ENCODE results near the gene C3orf18. TPM values are rescaled to one million over a fixed set of nuclear protein-coding genes. Genes with fewer than 3 reads are reported as not detected.

C3orf18 gene
- polyA plus RNA-seq, 1 of the 3 experiments (the other 2 are of a cell fraction), result 19.7 TPM

DNA sequence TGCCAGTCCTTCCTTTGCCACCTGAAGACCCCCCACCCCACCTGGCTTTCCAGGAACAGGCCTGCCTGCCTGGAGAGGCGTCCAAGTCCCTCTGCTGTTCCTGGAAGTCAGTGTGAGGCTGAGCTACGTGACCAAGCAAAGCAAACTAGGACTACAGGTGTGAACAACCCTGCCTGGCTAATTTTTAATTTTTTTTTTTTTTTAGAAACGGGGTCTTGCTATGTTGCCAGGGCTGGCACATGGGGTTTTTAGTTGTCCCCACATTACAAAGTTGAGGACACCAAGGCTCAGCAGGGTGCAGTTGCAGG lies 19.2 kb upstream of the C3orf18 start:
- H3K36me3 ChIP-seq (replicated peaks in 1 of 2; ENCODE audit: control insufficient read depth in 1 of 2, insufficient read depth in 2 of 2, low read length in 1 of 2), result peaks cover 0 to 10% of the 10 kb centered on the region in 2 experiments
- H3F3A ChIP-seq (replicated peaks; ENCODE audit: insufficient read depth), result peaks cover 3% of the 10 kb centered on the region
- ChIA-PET POLR2A (no interaction called here), CTCF (interaction anchor here (1.2 to 5.3 kb wide), 3 partner anchors 11 to 27 kb away, joined by 5 to 63 read pairs (median 24); partner anchors contain the start of genes CISH and MAPKAPK3)
- peaks cover 0 to 2% of the 10 kb centered on the region in 2 experiments; a peak in 1 of 4 replicates for H3K4me1 ChIP-seq (ENCODE audit: control insufficient read depth in 1 of 2, insufficient read depth in 2 of 2, low read depth in 1 of 2, low read length in 1 of 2)
- H3K27me3 ChIP-seq (ENCODE audit: insufficient read depth), result no peaks in the 10 kb centered on the region
- H3K9me3 ChIP-seq, result no peaks in the 10 kb centered on the region
- H2AFZ ChIP-seq (ENCODE audit: low read depth), result no peak overlapping the region
- H3K9ac ChIP-seq, result no peak overlapping the region
- H3K27ac ChIP-seq (ENCODE audit: low read depth in 2 of 2, low read length in 1 of 2), result no peak overlapping the region
- TF ChIP-seq POLR2AphosphoS5 (IDR thresholded peaks at IDR 0.05; ENCODE audit: low read depth, low read length) (no peak), TAF1 (IDR thresholded peaks at IDR 0.05; ENCODE audit: borderline replicate concordance, low read depth, low read length) (no peak), SIN3A (IDR thresholded peaks at IDR 0.05; ENCODE audit: borderline replicate concordance, low read depth, low read length) (no peak), GABPA (IDR thresholded peaks at IDR 0.05; ENCODE audit: low read depth) (no peak), TEAD4 (IDR thresholded peaks at IDR 0.05; ENCODE audit: borderline replicate concordance, insufficient read depth) (no peak)
- DNase-seq, result no peak
- H3K4me2 ChIP-seq, result no peak overlapping the region
- WGBS (ENCODE audit: low lambda C conversion rate), result 78% methylated on average over 3 of the region's 3 CpGs
- H4K20me1 ChIP-seq (ENCODE audit: insufficient read depth), result no peaks in the 10 kb centered on the region
- H3K9me2 ChIP-seq, result no peaks in the 10 kb centered on the region
- H3K79me2 ChIP-seq (ENCODE audit: insufficient read depth), result no peaks in the 10 kb centered on the region
- no peak overlapping the region for H3K4me3 ChIP-seq (ENCODE audit: low read depth in 2 of 2, low read length in 1 of 2)

DNA sequence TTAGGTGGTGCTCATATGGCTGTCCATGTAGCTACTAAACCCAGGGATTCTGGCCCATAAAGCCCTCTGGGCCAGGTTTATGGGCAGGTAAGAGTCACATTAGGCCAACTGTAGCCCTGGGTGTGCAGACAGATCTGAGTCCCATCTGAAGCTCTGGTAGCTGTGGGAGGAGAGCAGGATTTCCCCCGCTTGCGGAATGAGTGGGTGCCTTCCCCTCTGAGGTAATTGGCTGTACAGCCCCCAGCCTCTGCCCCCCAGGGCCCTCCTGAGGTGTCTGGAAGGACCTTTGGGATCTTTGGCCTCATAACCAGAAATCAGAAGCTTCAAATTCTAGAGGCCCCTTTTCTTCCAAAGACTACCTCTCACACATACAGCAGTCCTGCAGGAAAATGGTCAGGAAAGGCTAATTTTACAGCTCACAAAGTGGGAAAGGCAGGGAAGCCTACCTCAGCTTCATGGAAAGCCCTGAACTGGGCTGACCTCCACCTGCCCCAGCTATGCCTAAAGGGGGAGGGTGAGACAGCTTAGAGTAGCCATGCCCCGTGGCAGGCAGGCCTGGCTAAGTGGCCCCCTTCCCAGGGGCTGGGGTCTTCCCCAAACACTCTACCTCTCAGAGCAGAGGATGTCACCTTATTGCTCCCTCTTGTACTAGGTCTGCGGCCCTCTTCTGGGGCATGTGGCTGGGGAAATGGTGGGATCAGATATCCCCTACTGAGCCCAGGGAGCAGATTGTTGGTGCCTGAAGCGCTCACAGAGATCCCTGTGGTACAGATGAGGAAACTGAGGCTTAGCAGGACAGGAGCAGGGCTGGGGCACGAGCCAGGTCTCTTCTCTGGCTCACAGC lies 18.6 kb upstream of the C3orf18 start:
- Histone ChIP-seq H3K9ac (no peak overlapping the region), H2AFZ (ENCODE audit: low read depth) (no peak overlapping the region), H3K79me2 (ENCODE audit: insufficient read depth) (no peaks in the 10 kb centered on the region), H3F3A (replicated peaks; ENCODE audit: insufficient read depth) (peaks cover 3% of the 10 kb centered on the region), H3K27ac (ENCODE audit: low read depth in 2 of 2, low read length in 1 of 2) (no peak overlapping the region), H3K4me3 (ENCODE audit: low read depth in 2 of 2, low read length in 1 of 2) (no peak overlapping the region), H4K20me1 (ENCODE audit: insufficient read depth) (no peaks in the 10 kb centered on the region), H3K27me3 (ENCODE audit: insufficient read depth) (no peaks in the 10 kb centered on the region), H3K36me3 (replicated peaks in 1 of 2; ENCODE audit: control insufficient read depth in 1 of 2, insufficient read depth in 2 of 2, low read length in 1 of 2) (peaks cover 0 to 12% of the 10 kb centered on the region in 2 experiments), H3K4me2 (no peak overlapping the region), H3K9me3 (no peaks in the 10 kb centered on the region), H3K4me1 (ENCODE audit: control insufficient read depth in 1 of 2, insufficient read depth in 2 of 2, low read depth in 1 of 2, low read length in 1 of 2) (peaks cover 0 to 2% of the 10 kb centered on the region in 2 experiments; a peak in 1 of 4 replicates), H3K9me2 (no peaks in the 10 kb centered on the region)
- POLR2A ChIA-PET, result interaction anchor here (1.1 kb wide), 1 partner anchor 17 kb away, joined by 3 read pairs; the partner anchor contains the start of gene HEMK1
- DNase-seq, result no peak
- CTCF ChIA-PET, result interaction anchor here (1.2 to 5.3 kb wide), 4 partner anchors 8 to 28 kb away, joined by 4 to 63 read pairs (median 14); partner anchors contain the start of genes CISH and MAPKAPK3
- WGBS (ENCODE audit: low lambda C conversion rate), result 83% methylated on average over 1 of the region's 6 CpGs
- TF ChIP-seq FOSL2 (IDR thresholded peaks at IDR 0.05; ENCODE audit: borderline replicate concordance, low read depth) (no peak), TCF12 (IDR thresholded peaks at IDR 0.05) (no peak), YY1 (IDR thresholded peaks at IDR 0.05; ENCODE audit: low read depth) (no peak), ELF1 (IDR thresholded peaks at IDR 0.05) (no peak), FOXM1 (IDR thresholded peaks at IDR 0.05; ENCODE audit: low read depth) (no peak), RAD21 (IDR thresholded peaks at IDR 0.05; ENCODE audit: low read length) (no peak), EZH2phosphoT487 (IDR thresholded peaks at IDR 0.05; ENCODE audit: borderline replicate concordance, low read depth) (no peak), POLR2AphosphoS5 (IDR thresholded peaks at IDR 0.05; ENCODE audit: low read depth, low read length) (no peak), NRF1 (IDR thresholded peaks at IDR 0.05; ENCODE audit: low read depth, low read length) (no peak), GATA2 (CRISPR knock-in tag; IDR thresholded peaks at IDR 0.05) (no peak), SIN3A (IDR thresholded peaks at IDR 0.05; ENCODE audit: borderline replicate concordance, low read depth, low read length) (no peak), EP300 (IDR thresholded peaks at IDR 0.05; ENCODE audit: borderline replicate concordance in 1 of 2, low read depth in 1 of 2, low read length in 1 of 2) (no peak), SMC3 (IDR thresholded peaks at IDR 0.05; ENCODE audit: low read depth, low read length) (no peak)
- TF ChIP-seq, protein P1, sequence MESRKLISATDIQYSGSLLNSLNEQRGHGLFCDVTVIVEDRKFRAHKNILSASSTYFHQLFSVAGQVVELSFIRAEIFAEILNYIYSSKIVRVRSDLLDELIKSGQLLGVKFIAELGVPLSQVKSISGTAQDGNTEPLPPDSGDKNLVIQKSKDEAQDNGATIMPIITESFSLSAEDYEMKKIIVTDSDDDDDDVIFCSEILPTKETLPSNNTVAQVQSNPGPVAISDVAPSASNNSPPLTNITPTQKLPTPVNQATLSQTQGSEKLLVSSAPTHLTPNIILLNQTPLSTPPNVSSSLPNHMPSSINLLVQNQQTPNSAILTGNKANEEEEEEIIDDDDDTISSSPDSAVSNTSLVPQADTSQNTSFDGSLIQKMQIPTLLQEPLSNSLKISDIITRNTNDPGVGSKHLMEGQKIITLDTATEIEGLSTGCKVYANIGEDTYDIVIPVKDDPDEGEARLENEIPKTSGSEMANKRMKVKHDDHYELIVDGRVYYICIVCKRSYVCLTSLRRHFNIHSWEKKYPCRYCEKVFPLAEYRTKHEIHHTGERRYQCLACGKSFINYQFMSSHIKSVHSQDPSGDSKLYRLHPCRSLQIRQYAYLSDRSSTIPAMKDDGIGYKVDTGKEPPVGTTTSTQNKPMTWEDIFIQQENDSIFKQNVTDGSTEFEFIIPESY (IDR thresholded peaks at IDR 0.05; ENCODE audit: borderline replicate concordance, low read depth), result no peak
- TF ChIP-seq, protein P2, sequence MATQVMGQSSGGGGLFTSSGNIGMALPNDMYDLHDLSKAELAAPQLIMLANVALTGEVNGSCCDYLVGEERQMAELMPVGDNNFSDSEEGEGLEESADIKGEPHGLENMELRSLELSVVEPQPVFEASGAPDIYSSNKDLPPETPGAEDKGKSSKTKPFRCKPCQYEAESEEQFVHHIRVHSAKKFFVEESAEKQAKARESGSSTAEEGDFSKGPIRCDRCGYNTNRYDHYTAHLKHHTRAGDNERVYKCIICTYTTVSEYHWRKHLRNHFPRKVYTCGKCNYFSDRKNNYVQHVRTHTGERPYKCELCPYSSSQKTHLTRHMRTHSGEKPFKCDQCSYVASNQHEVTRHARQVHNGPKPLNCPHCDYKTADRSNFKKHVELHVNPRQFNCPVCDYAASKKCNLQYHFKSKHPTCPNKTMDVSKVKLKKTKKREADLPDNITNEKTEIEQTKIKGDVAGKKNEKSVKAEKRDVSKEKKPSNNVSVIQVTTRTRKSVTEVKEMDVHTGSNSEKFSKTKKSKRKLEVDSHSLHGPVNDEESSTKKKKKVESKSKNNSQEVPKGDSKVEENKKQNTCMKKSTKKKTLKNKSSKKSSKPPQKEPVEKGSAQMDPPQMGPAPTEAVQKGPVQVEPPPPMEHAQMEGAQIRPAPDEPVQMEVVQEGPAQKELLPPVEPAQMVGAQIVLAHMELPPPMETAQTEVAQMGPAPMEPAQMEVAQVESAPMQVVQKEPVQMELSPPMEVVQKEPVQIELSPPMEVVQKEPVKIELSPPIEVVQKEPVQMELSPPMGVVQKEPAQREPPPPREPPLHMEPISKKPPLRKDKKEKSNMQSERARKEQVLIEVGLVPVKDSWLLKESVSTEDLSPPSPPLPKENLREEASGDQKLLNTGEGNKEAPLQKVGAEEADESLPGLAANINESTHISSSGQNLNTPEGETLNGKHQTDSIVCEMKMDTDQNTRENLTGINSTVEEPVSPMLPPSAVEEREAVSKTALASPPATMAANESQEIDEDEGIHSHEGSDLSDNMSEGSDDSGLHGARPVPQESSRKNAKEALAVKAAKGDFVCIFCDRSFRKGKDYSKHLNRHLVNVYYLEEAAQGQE (IDR thresholded peaks at IDR 0.05; ENCODE audit: low read depth, low read length), result no peak
- TF ChIP-seq, protein P3, sequence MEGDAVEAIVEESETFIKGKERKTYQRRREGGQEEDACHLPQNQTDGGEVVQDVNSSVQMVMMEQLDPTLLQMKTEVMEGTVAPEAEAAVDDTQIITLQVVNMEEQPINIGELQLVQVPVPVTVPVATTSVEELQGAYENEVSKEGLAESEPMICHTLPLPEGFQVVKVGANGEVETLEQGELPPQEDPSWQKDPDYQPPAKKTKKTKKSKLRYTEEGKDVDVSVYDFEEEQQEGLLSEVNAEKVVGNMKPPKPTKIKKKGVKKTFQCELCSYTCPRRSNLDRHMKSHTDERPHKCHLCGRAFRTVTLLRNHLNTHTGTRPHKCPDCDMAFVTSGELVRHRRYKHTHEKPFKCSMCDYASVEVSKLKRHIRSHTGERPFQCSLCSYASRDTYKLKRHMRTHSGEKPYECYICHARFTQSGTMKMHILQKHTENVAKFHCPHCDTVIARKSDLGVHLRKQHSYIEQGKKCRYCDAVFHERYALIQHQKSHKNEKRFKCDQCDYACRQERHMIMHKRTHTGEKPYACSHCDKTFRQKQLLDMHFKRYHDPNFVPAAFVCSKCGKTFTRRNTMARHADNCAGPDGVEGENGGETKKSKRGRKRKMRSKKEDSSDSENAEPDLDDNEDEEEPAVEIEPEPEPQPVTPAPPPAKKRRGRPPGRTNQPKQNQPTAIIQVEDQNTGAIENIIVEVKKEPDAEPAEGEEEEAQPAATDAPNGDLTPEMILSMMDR (IDR thresholded peaks at IDR 0.05), result no peak
